WTC11 (cell line): Measurements from ENCODE around the gene DENND5A.

ENCODE experiments used
- JUN ChIP-seq: sonication (generic); formaldehyde crosslinking; IDR thresholded peaks from 2 replicates; pipeline ENCODE4 v1.8.0; 2023; ENCODE audit warnings: mild to moderate bottlenecking, missing genetic modification reagents
- SMAD3 ChIP-seq: sonication (generic); formaldehyde crosslinking; IDR thresholded peaks from 2 replicates; pipeline ENCODE4 v1.8.0; 2022; ENCODE audit warnings: missing genetic modification reagents, mild to moderate bottlenecking, borderline replicate concordance
- ZNF121 ChIP-seq: sonication (generic); formaldehyde crosslinking; IDR thresholded peaks from 2 replicates; pipeline ENCODE4 v1.8.0; 2023; ENCODE audit warnings: missing genetic modification reagents

DNA sequence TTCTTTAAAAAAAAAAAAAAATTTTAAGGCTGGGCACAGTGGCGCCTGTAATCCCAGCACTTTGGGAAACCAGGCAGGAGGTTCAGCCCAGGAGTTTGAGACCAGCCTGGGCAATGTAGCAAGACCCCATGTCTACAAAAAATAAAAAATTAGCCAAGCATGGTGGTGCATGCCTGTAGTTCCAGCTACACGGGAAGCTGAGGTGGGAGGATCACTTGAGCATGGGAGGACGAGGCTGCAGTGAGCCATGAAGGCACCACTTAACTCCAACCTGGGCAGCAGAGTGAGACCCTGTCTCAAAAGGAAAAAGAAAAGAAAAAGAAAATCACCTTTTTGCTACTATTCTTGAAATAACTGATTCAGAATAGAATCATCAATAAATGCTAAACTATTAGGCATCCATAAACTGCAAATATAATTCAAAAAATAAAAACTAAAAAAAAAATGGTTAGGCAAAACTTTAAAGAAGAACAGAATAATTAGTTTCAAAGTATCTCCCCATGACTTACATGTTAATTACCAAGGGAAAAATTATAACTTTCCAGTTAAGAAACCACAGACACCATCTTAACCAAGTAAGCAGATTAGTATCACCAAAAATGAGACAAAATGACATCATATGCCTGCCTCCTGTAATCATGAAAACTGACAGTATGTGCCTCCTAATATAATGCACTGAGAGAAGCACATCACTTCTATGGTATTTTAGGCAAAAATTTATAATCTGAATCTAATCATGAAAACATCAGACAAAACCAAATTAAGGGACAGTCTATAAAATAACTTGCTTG is 63.6 kb downstream of the DENND5A start:
- TF ChIP-seq JUN (CRISPR knock-in tag) (no peak), SMAD3 (CRISPR knock-in tag) (no peak), ZNF121 (peak; percentile 95)
